ENCODE results near the gene OR1L8. TPM values are rescaled to one million over a fixed set of nuclear protein-coding genes. Genes with fewer than 3 reads are reported as not detected.
A peak's percentile ranks its signal among the peaks of the same experiment; 100 is the strongest.

The OR1L8 gene
- total and polyA plus RNA-seq, 7 experiments from 2014 or later, result 0.19 TPM; not detected in 6

GRCh38 chr9:122579874-122580273 lies 3.3 kb downstream of the OR1L8 start:
- no peaks in the 10 kb centered on the region for H3K27me3 ChIP-seq (ENCODE audit: control insufficient read depth in 2 of 2, insufficient read depth in 2 of 2, low read length in 2 of 2)
- no peak overlapping the region for H3K4me3 Mint-ChIP-seq
- peaks cover 0 to 7% (median 0%) of the 10 kb centered on the region in 11 donors for H3K9me3 Mint-ChIP-seq
- ATAC-seq (no peak), DNase-seq (no peak)
- no peak overlapping the region for H3K4me3 ChIP-seq (ENCODE audit: low read length)
- H3K4me1 ChIP-seq (ENCODE audit: control insufficient read depth in 2 of 2, insufficient read depth in 2 of 2, low read length in 2 of 2), result no peaks in the 10 kb centered on the region
- POLR2A ChIA-PET, result no interaction called here
- H3K36me3 Mint-ChIP-seq, result peaks cover 0 to 13% (median 7%) of the 10 kb centered on the region in 5 donors
- H3K27ac ChIP-seq (ENCODE audit: low read depth, low read length), result no peak overlapping the region
- H3K27ac Mint-ChIP-seq, result no peak overlapping the region
- H3K36me3 ChIP-seq (ENCODE audit: control insufficient read depth in 2 of 3, insufficient read depth in 3 of 3, low read length in 3 of 3), result no peaks in the 10 kb centered on the region
- CTCF ChIA-PET, result no interaction called here
- peaks cover 0 to 7% (median 0%) of the 10 kb centered on the region in 5 donors for H3K27me3 Mint-ChIP-seq
- intact Hi-C loops (cut with micrococcal nuclease), result no loop called here
- H3K9me3 ChIP-seq (ENCODE audit: control insufficient read depth in 2 of 3, low read length in 3 of 3), result no peaks in the 10 kb centered on the region
- no peaks in the 10 kb centered on the region for H3K4me1 Mint-ChIP-seq

- Histone ChIP-seq H3K27me3 (ENCODE audit: control insufficient read depth in 2 of 2, insufficient read depth in 2 of 2, low read length in 2 of 2) (no peaks in the 10 kb centered on the region), H3K9me3 (ENCODE audit: control insufficient read depth in 2 of 3, low read length in 3 of 3) (no peaks in the 10 kb centered on the region), H3K36me3 (ENCODE audit: control insufficient read depth in 2 of 3, insufficient read depth in 3 of 3, low read length in 3 of 3) (no peaks in the 10 kb centered on the region), H3K27ac (ENCODE audit: low read depth, low read length) (no peak overlapping the region), H3K4me3 (ENCODE audit: low read length) (no peak overlapping the region), H3K4me1 (ENCODE audit: control insufficient read depth in 2 of 2, insufficient read depth in 2 of 2, low read length in 2 of 2) (no peaks in the 10 kb centered on the region)
- ATAC-seq (no peak), DNase-seq (no peak)
- CTCF ChIA-PET, result no interaction called here
- no peak overlapping the region for H3K4me3 Mint-ChIP-seq
- H3K4me1 Mint-ChIP-seq, result peaks cover 0 to 8% (median 0%) of the 10 kb centered on the region in 7 donors
- POLR2A ChIA-PET, result no interaction called here
- no peak overlapping the region for H3K27ac Mint-ChIP-seq
- H3K36me3 Mint-ChIP-seq, result peaks cover 0 to 12% (median 7%) of the 10 kb centered on the region in 5 donors
- intact Hi-C loops (cut with micrococcal nuclease), result no loop called here
- peaks cover 0 to 7% (median 2%) of the 10 kb centered on the region in 11 donors for H3K9me3 Mint-ChIP-seq
- no peaks in the 10 kb centered on the region for H3K27me3 Mint-ChIP-seq
Observed at GRCh38 chr9:122572456-122572855, 10.7 kb downstream of the OR1L8 start.

- Mint-ChIP-seq H3K9me3 (peaks cover 0 to 6% (median 0%) of the 10 kb centered on the region in 11 donors), H3K36me3 (peaks cover 0 to 5% (median 1%) of the 10 kb centered on the region in 5 donors), H3K27ac (no peak overlapping the region), H3K27me3 (peaks cover 0 to 31% (median 0%) of the 10 kb centered on the region in 5 donors), H3K4me3 (no peak overlapping the region), H3K4me1 (peaks cover 0 to 8% (median 0%) of the 10 kb centered on the region in 7 donors)
- Histone ChIP-seq H3K9me3 (ENCODE audit: control insufficient read depth in 2 of 3, low read length in 3 of 3) (no peaks in the 10 kb centered on the region), H3K4me3 (ENCODE audit: low read length) (no peak overlapping the region), H3K27me3 (ENCODE audit: control insufficient read depth in 2 of 2, insufficient read depth in 2 of 2, low read length in 2 of 2) (no peaks in the 10 kb centered on the region), H3K4me1 (ENCODE audit: control insufficient read depth in 2 of 2, insufficient read depth in 2 of 2, low read length in 2 of 2) (no peaks in the 10 kb centered on the region), H3K36me3 (ENCODE audit: control insufficient read depth in 2 of 3, insufficient read depth in 3 of 3, low read length in 3 of 3) (no peaks in the 10 kb centered on the region), H3K27ac (ENCODE audit: low read depth, low read length) (no peak overlapping the region)
- POLR2A ChIA-PET, result no interaction called here
- ATAC-seq (no peak), DNase-seq (no peak)
- CTCF ChIA-PET, result no interaction called here
- intact Hi-C loops (cut with micrococcal nuclease), result no loop called here
Observed at GRCh38 chr9:122567901-122568300, 15.3 kb downstream of the OR1L8 start.

DNA sequence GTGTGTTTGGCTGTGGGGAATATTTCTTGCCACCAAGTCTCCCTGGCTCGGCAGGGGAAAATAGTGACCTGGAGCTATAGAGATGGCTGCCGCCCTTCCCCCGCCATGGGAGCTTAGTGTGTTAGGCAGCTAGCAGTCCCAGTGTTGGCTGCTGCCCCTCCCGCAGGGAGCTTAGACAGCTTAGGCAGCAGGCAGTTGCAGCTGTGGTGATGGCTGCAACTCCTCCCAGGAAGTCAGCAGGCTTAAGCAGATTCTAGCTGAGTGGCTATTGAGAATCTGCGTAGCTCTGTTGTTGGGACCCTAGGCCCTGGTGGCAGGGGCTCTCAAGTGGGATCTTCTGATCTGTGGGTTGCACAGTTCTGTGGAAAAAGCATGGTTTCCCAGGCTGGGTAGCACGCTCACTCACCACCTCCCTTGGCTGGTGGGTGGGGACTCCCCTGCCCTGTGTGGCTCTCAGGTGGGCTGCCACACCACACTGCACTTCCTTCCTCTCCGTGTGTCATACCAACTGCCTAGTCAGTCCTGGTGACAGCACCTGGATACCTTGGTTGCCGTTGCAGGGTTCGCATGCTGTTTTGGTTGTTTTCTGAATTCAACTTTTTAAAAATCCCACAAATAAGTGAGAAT lies 20.9 kb downstream of the OR1L8 start:
- CTCF ChIA-PET, result interaction anchor here (0.7 kb wide), 1 partner anchor 18 kb away, joined by 3 read pairs; no protein-coding TSS in a partner anchor
- H3K4me1 Mint-ChIP-seq, result peaks cover 0 to 8% (median 0%) of the 10 kb centered on the region in 7 donors
- H3K27me3 ChIP-seq (ENCODE audit: control insufficient read depth in 2 of 2, insufficient read depth in 2 of 2, low read length in 2 of 2), result no peaks in the 10 kb centered on the region
- POLR2A ChIA-PET, result no interaction called here
- H3K4me3 ChIP-seq (ENCODE audit: low read length), result no peak overlapping the region
- H3K36me3 Mint-ChIP-seq, result peaks cover 0 to 4% (median 0%) of the 10 kb centered on the region in 5 donors
- no peaks in the 10 kb centered on the region for H3K36me3 ChIP-seq (ENCODE audit: control insufficient read depth in 2 of 3, insufficient read depth in 3 of 3, low read length in 3 of 3)
- no peaks in the 10 kb centered on the region for H3K9me3 ChIP-seq (ENCODE audit: control insufficient read depth in 2 of 3, low read length in 3 of 3)
- H3K27ac Mint-ChIP-seq, result peak overlapping the region in 1 of 9 donors; percentile 58
- H3K4me1 ChIP-seq (ENCODE audit: control insufficient read depth in 2 of 2, insufficient read depth in 2 of 2, low read length in 2 of 2), result no peaks in the 10 kb centered on the region
- DNase-seq (no peak), ATAC-seq (no peak)
- H3K4me3 Mint-ChIP-seq, result peak overlapping the region in 1 of 10 donors; percentile 53
- peaks cover 4 to 27% (median 12%) of the 10 kb centered on the region in 11 donors for H3K9me3 Mint-ChIP-seq
- no peak overlapping the region for H3K27ac ChIP-seq (ENCODE audit: low read depth, low read length)
- H3K27me3 Mint-ChIP-seq, result peaks cover 0 to 52% (median 4%) of the 10 kb centered on the region in 5 donors
- intact Hi-C loops (cut with micrococcal nuclease), result no loop called here

- peaks cover 0 to 52% (median 4%) of the 10 kb centered on the region in 5 donors for H3K27me3 Mint-ChIP-seq
- Histone ChIP-seq H3K4me1 (ENCODE audit: control insufficient read depth in 2 of 2, insufficient read depth in 2 of 2, low read length in 2 of 2) (no peaks in the 10 kb centered on the region), H3K27ac (ENCODE audit: low read depth, low read length) (no peak overlapping the region), H3K27me3 (ENCODE audit: control insufficient read depth in 2 of 2, insufficient read depth in 2 of 2, low read length in 2 of 2) (no peaks in the 10 kb centered on the region), H3K9me3 (ENCODE audit: control insufficient read depth in 2 of 3, low read length in 3 of 3) (no peaks in the 10 kb centered on the region), H3K36me3 (ENCODE audit: control insufficient read depth in 2 of 3, insufficient read depth in 3 of 3, low read length in 3 of 3) (no peaks in the 10 kb centered on the region), H3K4me3 (ENCODE audit: low read length) (no peak overlapping the region)
- intact Hi-C loops (cut with micrococcal nuclease), result no loop called here
- H3K4me3 Mint-ChIP-seq, result no peak overlapping the region
- H3K27ac Mint-ChIP-seq, result no peak overlapping the region
- H3K36me3 Mint-ChIP-seq, result peaks cover 0 to 4% (median 0%) of the 10 kb centered on the region in 5 donors
- CTCF ChIA-PET, result no interaction called here
- peaks cover 0 to 8% (median 0%) of the 10 kb centered on the region in 7 donors for H3K4me1 Mint-ChIP-seq
- POLR2A ChIA-PET, result no interaction called here
- DNase-seq (no peak), ATAC-seq (no peak)
- peaks cover 4 to 27% (median 12%) of the 10 kb centered on the region in 11 donors for H3K9me3 Mint-ChIP-seq
Observed at GRCh38 chr9:122561446-122561845, 21.7 kb downstream of the OR1L8 start.

DNA sequence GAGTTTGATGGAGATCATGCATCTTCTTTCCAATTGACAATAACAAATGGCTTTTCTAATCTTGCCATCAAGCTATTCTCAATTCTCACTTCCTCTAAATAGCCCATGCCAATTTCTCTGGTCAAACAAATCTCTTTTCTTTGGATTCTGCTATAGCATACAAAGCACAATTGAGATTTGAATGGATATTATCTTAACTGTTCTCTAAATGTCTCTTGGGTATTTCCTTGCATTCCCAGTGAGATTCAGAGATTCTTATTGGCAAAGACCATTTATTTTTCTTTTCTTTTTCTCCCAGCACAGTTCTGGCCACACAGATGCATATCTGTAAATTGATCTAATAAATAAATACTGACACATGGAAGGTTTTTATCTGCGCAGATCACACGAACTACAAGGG lies 30.4 kb downstream of the OR1L8 start, which contains the start of gene OR1N2:
OR1N2 (plus strand) TSS at position 301 of the 400 bp plus-strand sequence. CDS start 100 bp downstream, outside the sequence.
- intact Hi-C loops (cut with micrococcal nuclease), result no loop called here
- H3K4me1 Mint-ChIP-seq, result no peaks in the 10 kb centered on the region

GRCh38 chr9:122551371-122551770 lies 31.8 kb downstream of the OR1L8 start:
- Histone ChIP-seq H3K27me3 (ENCODE audit: control insufficient read depth in 2 of 2, insufficient read depth in 2 of 2, low read length in 2 of 2) (no peaks in the 10 kb centered on the region), H3K4me3 (ENCODE audit: low read length) (no peak overlapping the region), H3K9me3 (ENCODE audit: control insufficient read depth in 2 of 3, low read length in 3 of 3) (no peaks in the 10 kb centered on the region), H3K27ac (ENCODE audit: low read depth, low read length) (no peak overlapping the region), H3K36me3 (ENCODE audit: control insufficient read depth in 2 of 3, insufficient read depth in 3 of 3, low read length in 3 of 3) (no peaks in the 10 kb centered on the region), H3K4me1 (ENCODE audit: control insufficient read depth in 2 of 2, insufficient read depth in 2 of 2, low read length in 2 of 2) (no peaks in the 10 kb centered on the region)
- ChIA-PET POLR2A (no interaction called here), CTCF (no interaction called here)
- Mint-ChIP-seq H3K27me3 (peaks cover 5 to 39% (median 21%) of the 10 kb centered on the region in 5 donors), H3K36me3 (peaks cover 0 to 10% (median 3%) of the 10 kb centered on the region in 5 donors), H3K9me3 (peaks cover 0 to 6% (median 0%) of the 10 kb centered on the region in 11 donors), H3K4me1 (no peaks in the 10 kb centered on the region), H3K27ac (no peak overlapping the region), H3K4me3 (no peak overlapping the region)
- intact Hi-C loops (cut with micrococcal nuclease), result no loop called here
- DNase-seq (no peak), ATAC-seq (no peak)

More for the DNA sequence above, 30.4 kb downstream of the OR1L8 start, which contains the start of gene OR1N2:
- POLR2A ChIA-PET, result no interaction called here
- Mint-ChIP-seq H3K36me3 (peaks cover 0 to 10% (median 3%) of the 10 kb centered on the region in 5 donors), H3K27me3 (peaks cover 5 to 34% (median 21%) of the 10 kb centered on the region in 5 donors), H3K4me3 (no peak within 1 kb of the TSS), H3K27ac (no peak within 1 kb of the TSS), H3K9me3 (peaks cover 0 to 6% (median 0%) of the 10 kb centered on the region in 11 donors)
- CTCF ChIA-PET, result no interaction called here
- Histone ChIP-seq H3K4me3 (ENCODE audit: low read length) (no peak within 1 kb of the TSS), H3K27me3 (ENCODE audit: control insufficient read depth in 2 of 2, insufficient read depth in 2 of 2, low read length in 2 of 2) (no peaks in the 10 kb centered on the region), H3K27ac (ENCODE audit: low read depth, low read length) (no peak within 1 kb of the TSS), H3K4me1 (ENCODE audit: control insufficient read depth in 2 of 2, insufficient read depth in 2 of 2, low read length in 2 of 2) (no peaks in the 10 kb centered on the region), H3K9me3 (ENCODE audit: control insufficient read depth in 2 of 3, low read length in 3 of 3) (no peaks in the 10 kb centered on the region), H3K36me3 (ENCODE audit: control insufficient read depth in 2 of 3, insufficient read depth in 3 of 3, low read length in 3 of 3) (no peaks in the 10 kb centered on the region)
- DNase-seq (no peak), ATAC-seq (no peak)

All from naive thymus-derived CD4-positive, alpha-beta T cell (primary cell).